Breast epithelium (tissue), 4 donors: ENCODE results near the gene GMCL1. TPM values are rescaled to one million over a fixed set of nuclear protein-coding genes. Genes with fewer than 3 reads are reported as not detected.
"Not testable (repeated sequence)": the region's sequence is repeated elsewhere in the genome, so short reads cannot be mapped to it uniquely, and the experiment has no call there.

Experiments
- DNase-seq, 2 donors: peaks; one replicate each; pipeline ENCODE4 v3.0.0-alpha.2; 2019; ENCODE audit warnings: low spot score in 2 of 2
- H3K27ac ChIP-seq, 2 donors: fragments of 200-600 bp; sonication (generic) in 1 of 2; one replicate each; pipeline ENCODE4 v1.5.1; 2016 to 2019; ENCODE audit warnings: mild to moderate bottlenecking in 1 of 2
- H3K27me3 ChIP-seq, 2 donors: fragments of 200-600 bp; sonication (generic) in 1 of 2; one replicate each; pipeline versions ENCODE4 v1.5.1 to v1.6.0; 2017 to 2019; ENCODE audit warnings: control low read depth in 1 of 2, mild to moderate bottlenecking in 1 of 2
- H3K36me3 ChIP-seq: fragments of 200-600 bp; one replicate; pipeline ENCODE4 v1.5.1; 2019
- H3K4me1 ChIP-seq, 2 donors: fragments of 200-600 bp; sonication (generic); one replicate each; pipeline ENCODE4 v1.5.1; 2016 to 2019; ENCODE audit warnings: control low read depth in 1 of 2
- H3K4me3 ChIP-seq, 3 donors: fragments of 200-600 bp; sonication (generic); 1 replicate in 2 of 3; 2 replicates in 1 of 3; pipeline ENCODE4 v1.5.1; 2016 to 2019; ENCODE audit warnings: mild to moderate bottlenecking in 3 of 3, moderate library complexity in 2 of 3
- H3K9me3 ChIP-seq, 2 donors: fragments of 200-600 bp; sonication (generic) in 1 of 2; one replicate each; pipeline ENCODE4 v1.5.1; 2016 to 2019; ENCODE audit warnings: control low read depth in 1 of 2
- CTCF ChIP-seq, 3 donors: fragments of 450-650 bp; IDR thresholded peaks; one replicate each; pipeline ENCODE4 v1.5.1; 2016 to 2017; ENCODE audit warnings: antibody characterized with exemption in 3 of 3, mild to moderate bottlenecking in 3 of 3, moderate library complexity in 3 of 3
- POLR2A ChIP-seq: fragments of 450-650 bp; IDR thresholded peaks from one replicate; pipeline ENCODE4 v1.6.1; 2016; ENCODE audit warnings: antibody characterized with exemption, mild to moderate bottlenecking, moderate library complexity
- POLR2AphosphoS5 ChIP-seq, 3 donors: sonication (generic); formaldehyde crosslinking; IDR thresholded peaks; one replicate each; pipeline ENCODE4 v1.6.1; 2017; ENCODE audit warnings: antibody characterized with exemption in 3 of 3
- intact Hi-C: fragments of 100-400 bp; cut with DNase I; formaldehyde crosslinking; loops from one replicate; pipeline ENCODE4 v1.15.1; 2023; ENCODE audit warnings: low total_unique reads
- total RNA-seq, 3 donors: library from RNA; depleted of rRNA; stranded (reverse); fragments of >200 nt; gene quantifications; one replicate each; pipeline ENCODE4 v1.1.0, GENCODE V29; 2016

GMCL1 gene
- total RNA-seq, 3 donors from 2014 or later, result 14.2 to 24.4 (median 18.4) TPM

- Histone ChIP-seq H3K27ac (no peak overlapping the region), H3K9me3 (no peaks in the 10 kb centered on the region), H3K36me3 (no peaks in the 10 kb centered on the region), H3K4me1 (no peaks in the 10 kb centered on the region), H3K4me3 (no peak overlapping the region), H3K27me3 (no peaks in the 10 kb centered on the region)
- TF ChIP-seq CTCF (IDR thresholded peaks at IDR 0.05), result no peak
- no peak for TF ChIP-seq POLR2AphosphoS5 (IDR thresholded peaks at IDR 0.05)
- TF ChIP-seq POLR2A, result no peak
- intact Hi-C loops, result no loop called here
- no peak for DNase-seq
Observed at GRCh38 chr2:69858261-69858660, 28.8 kb downstream of the GMCL1 start.

- TF ChIP-seq CTCF (IDR thresholded peaks at IDR 0.05) (no peak), POLR2AphosphoS5 (IDR thresholded peaks at IDR 0.05) (no peak), POLR2A (no peak)
- intact Hi-C loops, result no loop called here
- Histone ChIP-seq H3K4me3 (no peak overlapping the region), H3K9me3 (no peaks in the 10 kb centered on the region), H3K36me3 (no peaks in the 10 kb centered on the region), H3K27me3 (no peaks in the 10 kb centered on the region), H3K27ac (no peak overlapping the region), H3K4me1 (no peaks in the 10 kb centered on the region)
- no peak for DNase-seq
Observed at GRCh38 chr2:69863298-69863697, 33.8 kb downstream of the GMCL1 start.

GRCh38 chr2:69888451-69888850, 59.0 kb downstream of the GMCL1 start:
- Histone ChIP-seq H3K4me1 (no peaks in the 10 kb centered on the region), H3K36me3 (no peaks in the 10 kb centered on the region), H3K9me3 (no peaks in the 10 kb centered on the region), H3K27me3 (no peaks in the 10 kb centered on the region), H3K27ac (no peak overlapping the region), H3K4me3 (no peak overlapping the region)
- intact Hi-C loops, result no loop called here
- no peak for DNase-seq
- TF ChIP-seq CTCF (IDR thresholded peaks at IDR 0.05) (no peak), POLR2A (no peak), POLR2AphosphoS5 (IDR thresholded peaks at IDR 0.05) (no peak)

GRCh38 chr2:69889302-69889701, 59.8 kb downstream of the GMCL1 start:
- Histone ChIP-seq H3K4me3 (no peak overlapping the region), H3K27me3 (no peaks in the 10 kb centered on the region), H3K4me1 (no peaks in the 10 kb centered on the region), H3K36me3 (no peaks in the 10 kb centered on the region), H3K9me3 (no peaks in the 10 kb centered on the region), H3K27ac (no peak overlapping the region)
- TF ChIP-seq POLR2A (no peak), POLR2AphosphoS5 (IDR thresholded peaks at IDR 0.05) (no peak), CTCF (IDR thresholded peaks at IDR 0.05) (no peak)
- intact Hi-C loops, result no loop called here
- DNase-seq, result no peak

- Histone ChIP-seq H3K27ac (no peak overlapping the region), H3K4me3 (no peak overlapping the region), H3K4me1 (peaks cover 0 to 6% of the 10 kb centered on the region in 2 donors), H3K36me3 (no peaks in the 10 kb centered on the region), H3K27me3 (no peaks in the 10 kb centered on the region), H3K9me3 (no peaks in the 10 kb centered on the region)
- no peak for TF ChIP-seq POLR2A
- no peak for TF ChIP-seq POLR2AphosphoS5 (IDR thresholded peaks at IDR 0.05)
- no peak for TF ChIP-seq CTCF (IDR thresholded peaks at IDR 0.05)
- DNase-seq, result no peak
- intact Hi-C loops, result no loop called here
Observed at GRCh38 chr2:69890881-69891280, 61.4 kb downstream of the GMCL1 start.

GRCh38 chr2:69892838-69893424, 63.5 kb downstream of the GMCL1 start:
- H3K27ac ChIP-seq, DNase-seq, H3K4me1 ChIP-seq, H3K27me3 ChIP-seq, intact Hi-C loops, H3K9me3 ChIP-seq, H3K36me3 ChIP-seq: not testable (repeated sequence)
- peak overlapping the region in 2 of 3 donors; percentile 71 for H3K4me3 ChIP-seq
